MM.1S (cell line): ENCODE results near the gene TAF5.
"Not testable (repeated sequence)": the region's sequence is repeated elsewhere in the genome, so short reads cannot be mapped to it uniquely, and the experiment has no call there.

ENCODE experiments used
- DNase-seq: peaks from one replicate; pipeline ENCODE4 v3.0.0-alpha.2; 2015
- H2AFZ ChIP-seq: fragments of 300-600 bp; sonication (generic); 2 replicates; pipeline ENCODE4 v1.6.0; 2016; ENCODE audit warnings: antibody characterized with exemption, low read length
- H3F3A ChIP-seq: fragments of 300-600 bp; sonication (generic); 2 replicates; pipeline ENCODE4 v1.6.1; 2016; ENCODE audit warnings: mild to moderate bottlenecking, antibody characterized with exemption, low read length, moderate library complexity, mixed read lengths; ENCODE audit not compliant: insufficient read depth
- H3K27ac ChIP-seq: fragments of 300-600 bp; sonication (generic); 2 replicates; pipeline ENCODE4 v1.5.1; 2016; ENCODE audit warnings: mild to moderate bottlenecking, low read length
- H3K27me3 ChIP-seq: fragments of 300-600 bp; sonication (generic); replicated peaks from 2 replicates; pipeline ENCODE4 v1.6.0; 2016; ENCODE audit warnings: low read length; ENCODE audit not compliant: insufficient read depth
- H3K36me3 ChIP-seq: fragments of 300-600 bp; sonication (generic); replicated peaks from 2 replicates; pipeline ENCODE4 v1.6.1; 2016; ENCODE audit warnings: mild to moderate bottlenecking, low read length, mixed read lengths; ENCODE audit not compliant: insufficient read depth
- H3K4me1 ChIP-seq: fragments of 300-600 bp; sonication (generic); 2 replicates; pipeline ENCODE4 v1.6.1; 2016; ENCODE audit warnings: low read length, mixed read lengths
- H3K4me2 ChIP-seq: fragments of 300-600 bp; sonication (generic); 2 replicates; pipeline ENCODE4 v1.6.0; 2016; ENCODE audit warnings: low read depth, low read length
- H3K4me3 ChIP-seq: fragments of 300-600 bp; sonication (generic); 2 replicates; pipeline ENCODE4 v1.5.1; 2016; ENCODE audit warnings: low read length, mixed read lengths
- H3K79me2 ChIP-seq: fragments of 300-600 bp; sonication (generic); 2 replicates; pipeline ENCODE4 v1.6.1; 2016; ENCODE audit warnings: mixed run types, low read length, mixed read lengths
- H3K9ac ChIP-seq: fragments of 300-600 bp; sonication (generic); 2 replicates; pipeline ENCODE4 v1.6.1; 2016; ENCODE audit warnings: low read length, mixed read lengths
- H3K9me2 ChIP-seq: fragments of 300-600 bp; sonication (generic); replicated peaks from 2 replicates; pipeline ENCODE4 v1.6.1; 2016; ENCODE audit warnings: mild to moderate bottlenecking, low read length, mixed read lengths; ENCODE audit not compliant: insufficient read depth
- H3K9me3 ChIP-seq: fragments of 300-600 bp; sonication (generic); replicated peaks from 2 replicates; pipeline ENCODE4 v1.6.1; 2016; ENCODE audit warnings: mild to moderate bottlenecking, low read length, mixed read lengths; ENCODE audit not compliant: insufficient read depth
- H4K20me1 ChIP-seq: fragments of 300-600 bp; sonication (generic); 2 replicates; pipeline ENCODE4 v1.6.1; 2016; ENCODE audit warnings: mild to moderate bottlenecking, low read length, moderate library complexity, mixed read lengths; ENCODE audit not compliant: insufficient read depth
- EZH2 ChIP-seq: fragments of 300-600 bp; sonication (generic); optimal IDR thresholded peaks from 2 replicates; pipeline ENCODE3; 2017; ENCODE audit warnings: low read depth, mild to moderate bottlenecking, antibody characterized with exemption, low read length, mixed read lengths
- EZH2phosphoT487 ChIP-seq: fragments of 300-600 bp; sonication (generic); IDR thresholded peaks from 2 replicates; pipeline ENCODE4 v1.6.1; 2018; ENCODE audit warnings: antibody characterized with exemption, low read length
- TF ChIP-seq, protein P1 (sequence below): fragments of 300-600 bp; sonication (generic); IDR thresholded peaks from 2 replicates; pipeline ENCODE4 v1.5.1; 2016; ENCODE audit warnings: antibody characterized with exemption, low read length, mixed read lengths

The TAF5 gene

DNA sequence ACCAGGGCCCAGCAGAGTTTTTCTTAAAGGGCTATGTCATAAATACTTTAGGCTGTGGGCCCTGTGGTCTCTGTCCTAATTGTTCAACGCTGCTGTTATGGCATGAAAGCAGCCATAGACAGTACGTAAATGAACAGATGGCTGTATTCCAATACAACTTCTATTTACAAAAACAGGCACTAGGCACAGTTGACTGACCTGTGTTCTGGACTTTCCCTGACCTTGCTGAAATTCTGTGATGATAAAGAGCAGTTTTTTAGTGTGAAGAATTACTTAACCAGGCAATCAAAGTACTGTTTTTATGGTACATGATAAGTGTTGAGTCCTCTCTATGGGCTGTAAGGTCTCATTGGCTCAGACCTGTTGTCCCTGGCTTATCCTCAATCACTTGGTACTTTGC is 45.8 kb downstream of the TAF5 start:
- H3K79me2 ChIP-seq = peaks cover 7% of the 10 kb centered on the region
- H3K27ac ChIP-seq = no peak overlapping the region
- H3K4me1 ChIP-seq = no peaks in the 10 kb centered on the region
- H3K4me3 ChIP-seq = no peak overlapping the region
- no peaks in the 10 kb centered on the region for H3F3A ChIP-seq
- no peak overlapping the region for H3K9ac ChIP-seq
- no peaks in the 10 kb centered on the region for H3K27me3 ChIP-seq
- no peak for TF ChIP-seq EZH2phosphoT487
- TF ChIP-seq, protein P1, sequence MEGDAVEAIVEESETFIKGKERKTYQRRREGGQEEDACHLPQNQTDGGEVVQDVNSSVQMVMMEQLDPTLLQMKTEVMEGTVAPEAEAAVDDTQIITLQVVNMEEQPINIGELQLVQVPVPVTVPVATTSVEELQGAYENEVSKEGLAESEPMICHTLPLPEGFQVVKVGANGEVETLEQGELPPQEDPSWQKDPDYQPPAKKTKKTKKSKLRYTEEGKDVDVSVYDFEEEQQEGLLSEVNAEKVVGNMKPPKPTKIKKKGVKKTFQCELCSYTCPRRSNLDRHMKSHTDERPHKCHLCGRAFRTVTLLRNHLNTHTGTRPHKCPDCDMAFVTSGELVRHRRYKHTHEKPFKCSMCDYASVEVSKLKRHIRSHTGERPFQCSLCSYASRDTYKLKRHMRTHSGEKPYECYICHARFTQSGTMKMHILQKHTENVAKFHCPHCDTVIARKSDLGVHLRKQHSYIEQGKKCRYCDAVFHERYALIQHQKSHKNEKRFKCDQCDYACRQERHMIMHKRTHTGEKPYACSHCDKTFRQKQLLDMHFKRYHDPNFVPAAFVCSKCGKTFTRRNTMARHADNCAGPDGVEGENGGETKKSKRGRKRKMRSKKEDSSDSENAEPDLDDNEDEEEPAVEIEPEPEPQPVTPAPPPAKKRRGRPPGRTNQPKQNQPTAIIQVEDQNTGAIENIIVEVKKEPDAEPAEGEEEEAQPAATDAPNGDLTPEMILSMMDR = no peak
- H2AFZ ChIP-seq = no peak overlapping the region
- no peaks in the 10 kb centered on the region for H4K20me1 ChIP-seq
- no peak for DNase-seq
- no peaks in the 10 kb centered on the region for H3K9me3 ChIP-seq
- H3K36me3 ChIP-seq = peaks cover 20% of the 10 kb centered on the region
- H3K9me2 ChIP-seq = no peaks in the 10 kb centered on the region
- H3K4me2 ChIP-seq = no peak overlapping the region

DNA sequence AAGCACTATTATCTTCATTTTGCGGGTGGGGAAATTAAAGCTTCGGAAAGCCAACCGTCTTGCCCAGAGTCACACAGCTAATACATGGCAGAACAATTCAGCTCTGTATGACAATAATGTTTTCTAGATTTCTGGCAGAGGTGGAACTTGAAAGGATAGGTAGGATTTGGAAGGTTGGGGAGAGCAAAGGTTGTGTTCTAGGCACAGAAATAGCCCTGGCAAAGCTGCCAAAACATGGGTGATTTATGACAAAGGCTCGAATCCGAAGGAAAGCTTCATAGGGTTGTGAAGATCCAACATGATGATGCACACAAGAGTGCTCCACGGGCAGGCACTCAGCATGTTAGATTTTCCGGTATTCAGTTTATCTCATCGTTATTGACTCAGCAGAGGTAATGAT is 47.8 kb downstream of the TAF5 start:
- DNase-seq = no peak
- H3K79me2 ChIP-seq = peaks cover 10% of the 10 kb centered on the region; the same call in 1 of the 2 replicates
- H3K4me3 ChIP-seq = no peak overlapping the region
- H3K4me1 ChIP-seq = no peaks in the 10 kb centered on the region
- no peak overlapping the region for H2AFZ ChIP-seq
- H3K9me2 ChIP-seq = no peaks in the 10 kb centered on the region
- H3K27me3 ChIP-seq = no peaks in the 10 kb centered on the region
- TF ChIP-seq EZH2phosphoT487 = no peak
- TF ChIP-seq EZH2 = no peak
- TF ChIP-seq, protein P1 = no peak
- H3K9me3 ChIP-seq = no peaks in the 10 kb centered on the region
- H4K20me1 ChIP-seq = no peaks in the 10 kb centered on the region
- no peaks in the 10 kb centered on the region for H3F3A ChIP-seq
- no peak overlapping the region for H3K4me2 ChIP-seq
- H3K27ac ChIP-seq = no peak overlapping the region
- no peak overlapping the region for H3K9ac ChIP-seq
- peaks cover 24% of the 10 kb centered on the region for H3K36me3 ChIP-seq

DNA sequence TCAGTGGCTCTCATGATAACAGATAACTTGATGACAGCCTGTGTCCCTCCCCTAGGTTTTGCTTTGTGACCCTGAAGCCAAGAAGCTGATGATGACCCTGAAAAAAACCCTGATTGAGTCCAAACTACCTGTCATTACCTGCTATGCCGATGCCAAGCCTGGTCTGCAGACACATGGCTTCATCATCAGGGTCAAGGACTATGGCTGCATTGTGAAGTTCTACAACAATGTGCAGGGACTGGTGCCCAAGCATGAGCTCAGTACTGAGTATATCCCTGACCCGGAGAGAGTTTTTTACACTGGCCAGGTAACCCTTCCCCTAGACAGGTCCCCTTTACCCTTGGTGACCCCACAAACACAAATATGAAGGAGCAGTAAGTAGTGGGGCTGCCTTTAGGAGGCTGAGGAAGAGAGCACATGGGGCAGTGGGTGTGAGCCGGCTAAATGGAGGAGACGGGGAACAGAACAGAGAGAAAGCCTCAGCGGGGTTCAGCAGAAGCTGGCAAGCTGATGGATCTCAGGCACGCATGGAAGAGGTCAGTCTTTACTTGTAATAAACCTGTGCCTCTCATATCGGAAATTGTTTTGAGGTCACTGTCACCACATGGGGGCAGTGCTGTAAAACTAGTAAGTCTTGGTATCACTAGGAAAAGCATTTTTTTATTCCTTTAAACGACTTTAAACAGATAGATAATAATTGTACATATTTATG is 48.8 kb downstream of the TAF5 start:
- no peaks in the 10 kb centered on the region for H4K20me1 ChIP-seq
- H3K9me2 ChIP-seq = no peaks in the 10 kb centered on the region
- no peak overlapping the region for H3K4me2 ChIP-seq
- H3F3A ChIP-seq = no peaks in the 10 kb centered on the region
- H3K9me3 ChIP-seq = no peaks in the 10 kb centered on the region
- H3K79me2 ChIP-seq = peaks cover 10% of the 10 kb centered on the region; the same call in 1 of the 2 replicates
- DNase-seq = peak; percentile 69
- no peak overlapping the region for H3K27ac ChIP-seq
- H3K27me3 ChIP-seq = no peaks in the 10 kb centered on the region
- no peaks in the 10 kb centered on the region for H3K4me1 ChIP-seq
- no peak overlapping the region for H3K9ac ChIP-seq
- TF ChIP-seq EZH2 = no peak
- no peak for TF ChIP-seq EZH2phosphoT487
- TF ChIP-seq, protein P1 = peak; percentile 66
- H3K4me3 ChIP-seq = no peak overlapping the region
- H2AFZ ChIP-seq = no peak overlapping the region
- H3K36me3 ChIP-seq = peaks cover 27% of the 10 kb centered on the region

DNA sequence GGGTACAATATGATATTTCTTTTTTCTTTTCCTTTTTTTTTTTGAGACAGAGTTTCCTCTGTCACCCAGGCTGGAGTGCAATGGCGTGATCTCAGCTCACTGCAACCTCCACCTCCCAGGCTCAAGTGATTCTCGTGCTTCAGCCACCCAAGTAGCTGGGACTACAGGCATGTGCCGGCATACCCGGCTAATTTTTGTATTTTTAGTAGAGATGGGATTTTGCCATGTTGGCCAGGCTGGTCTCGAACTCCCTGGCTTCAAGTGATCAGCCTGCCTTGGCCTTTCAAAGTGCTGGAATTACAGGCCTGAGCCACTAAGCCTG is 49.3 kb downstream of the TAF5 start:
- not testable (repeated sequence) for H3F3A ChIP-seq

More for the DNA sequence above, 49.3 kb downstream of the TAF5 start:
- H3K9ac ChIP-seq, H3K27me3 ChIP-seq, H3K4me2 ChIP-seq, H3K4me1 ChIP-seq, H2AFZ ChIP-seq, H3K4me3 ChIP-seq, H3K9me3 ChIP-seq, H3K27ac ChIP-seq, DNase-seq, H4K20me1 ChIP-seq, H3K9me2 ChIP-seq: not testable (repeated sequence)
- peaks cover 27% of the 10 kb centered on the region for H3K36me3 ChIP-seq
- peaks cover 10% of the 10 kb centered on the region; the same call in 1 of the 2 replicates for H3K79me2 ChIP-seq
